Renal cortex interstitium (tissue), 11 donors: ENCODE measurements around the gene EIF5. TPM values are rescaled to one million over a fixed set of nuclear protein-coding genes. Genes with fewer than 3 reads are reported as not detected.
"Not testable (repeated sequence)": the region's sequence is repeated elsewhere in the genome, so short reads cannot be mapped to it uniquely, and the experiment has no call there.

Source experiments
- DNase-seq, 11 donors: peaks; one replicate each; pipeline ENCODE4 v3.0.0-alpha.2; 2013; ENCODE audit warnings: low read depth in 9 of 11, low spot score in 4 of 11; ENCODE audit errors: extremely low read depth in 1 of 11
- polyA plus RNA-seq, 3 donors: library from polyadenylated mRNA; unstranded; fragments of 120-200 nt; gene quantifications; one replicate each; pipeline ENCODE4 v1.2.1, GENCODE V29; 2013; ENCODE audit not compliant: insufficient read length in 3 of 3

The EIF5 gene
- polyA plus RNA-seq, 3 donors = 224 to 256 (median 247) TPM

DNA sequence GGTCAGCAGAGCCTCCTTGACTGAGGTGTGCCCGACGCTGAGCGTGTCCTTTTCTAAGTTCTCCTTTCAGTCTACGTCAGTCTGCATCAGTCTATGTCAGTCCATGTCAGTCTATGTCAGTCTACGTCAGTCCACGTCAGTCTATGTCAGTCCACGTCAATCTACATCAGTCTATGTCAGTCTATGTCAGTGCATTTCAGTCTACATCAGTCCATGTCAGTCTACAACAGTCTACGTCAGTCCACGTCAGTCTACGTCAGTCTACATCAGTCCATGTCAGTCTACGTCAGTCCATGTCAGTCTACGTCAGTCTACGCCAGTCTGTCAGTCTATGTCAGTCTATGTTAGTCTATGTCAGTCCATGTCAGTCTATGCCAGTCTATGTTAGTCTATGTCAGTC, 15.9 kb downstream of the EIF5 start:
- DNase-seq = no peak

- DNase-seq = no peak
Measured at GRCh38 chr14:103353362-103353761, 19.3 kb downstream of the EIF5 start.

- DNase-seq = no peak
Measured at GRCh38 chr14:103354141-103354540, 20.1 kb downstream of the EIF5 start.

DNA sequence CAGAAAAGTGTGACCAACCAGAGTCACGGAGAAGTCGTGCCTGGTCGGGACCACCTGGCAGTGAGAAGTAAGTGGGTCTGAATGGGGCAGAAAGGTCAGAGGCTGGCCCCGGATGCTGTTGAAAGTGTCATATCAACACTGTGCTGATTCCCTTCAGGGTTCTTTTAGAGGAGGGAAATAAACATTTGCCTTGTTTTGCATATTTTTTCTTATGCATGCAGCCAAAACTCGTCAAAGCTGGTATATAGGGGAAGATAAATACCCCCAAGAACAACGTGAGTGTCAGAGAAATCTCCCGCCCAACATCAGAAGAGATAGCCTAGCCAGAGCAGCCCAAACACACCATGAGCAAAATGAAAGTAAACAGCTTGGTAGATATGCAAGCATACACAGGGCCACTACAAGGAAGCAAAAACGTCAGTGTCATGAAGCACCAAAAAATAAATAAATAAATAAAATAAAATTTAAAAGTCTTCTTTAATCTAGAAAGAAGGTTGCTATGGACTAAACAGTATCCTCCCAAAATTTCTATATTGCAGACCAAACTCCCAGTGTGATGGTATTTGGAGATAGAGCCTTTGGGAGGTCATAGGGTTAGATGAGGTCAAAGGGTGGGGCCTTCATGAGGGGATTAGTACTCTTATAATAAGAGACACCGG, 22.1 kb downstream of the EIF5 start:
- no peak for DNase-seq

DNA sequence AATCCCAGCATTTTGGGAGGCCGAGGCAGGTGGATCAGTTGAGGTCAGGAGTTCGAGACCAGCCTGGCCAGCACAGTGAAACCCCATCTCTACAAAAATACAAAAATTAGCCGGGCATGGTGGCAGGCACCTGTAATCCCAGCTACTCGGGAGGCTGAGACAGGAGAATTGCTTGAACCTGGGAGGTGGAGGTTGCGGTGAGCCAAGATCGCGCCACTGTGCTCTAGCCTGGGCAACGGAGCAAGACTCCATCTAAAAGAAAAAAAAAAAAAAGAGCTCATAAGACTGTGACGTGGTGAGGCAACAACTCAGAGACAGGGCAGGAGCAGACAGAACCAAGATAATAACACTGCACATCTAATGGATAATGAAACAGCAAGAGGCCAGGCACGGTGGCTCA, 23.5 kb downstream of the EIF5 start:
- not testable (repeated sequence) for DNase-seq

GRCh38 chr14:103360548-103360947, 26.5 kb downstream of the EIF5 start:
- DNase-seq = no peak

DNA sequence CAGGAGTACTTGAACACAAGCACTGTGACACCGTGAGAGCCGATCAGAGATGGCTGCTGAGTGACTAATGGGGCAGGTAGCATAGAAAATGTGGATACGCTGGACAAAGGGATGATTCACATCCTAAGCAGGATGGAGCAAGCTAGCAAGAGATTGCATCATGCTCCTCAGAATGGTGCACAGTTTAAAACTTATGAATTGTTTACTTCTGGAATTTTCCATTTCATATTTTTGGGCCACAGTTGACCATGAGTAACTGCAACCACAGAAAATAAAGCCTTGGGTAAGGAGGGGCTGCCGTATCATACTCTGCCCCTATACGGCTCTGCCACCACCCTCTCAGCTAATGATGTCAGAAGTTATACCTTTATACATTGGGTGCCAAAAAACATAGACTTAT, 27.8 kb downstream of the EIF5 start:
- DNase-seq = no peak

GRCh38 chr14:103362780-103363179, 28.7 kb downstream of the EIF5 start:
- no peak for DNase-seq

GRCh38 chr14:103366741-103367140, 32.7 kb downstream of the EIF5 start:
- no peak for DNase-seq

GRCh38 chr14:103367995-103368394, 34.0 kb downstream of the EIF5 start:
- no peak for DNase-seq

- no peak for DNase-seq
Measured at GRCh38 chr14:103370087-103370486, 36.0 kb downstream of the EIF5 start.

- DNase-seq = no peak
Measured at GRCh38 chr14:103372017-103372416, 38.0 kb downstream of the EIF5 start.

GRCh38 chr14:103372552-103373304, 38.7 kb downstream of the EIF5 start:
- DNase-seq = no peak

GRCh38 chr14:103374121-103374520, 40.1 kb downstream of the EIF5 start:
- DNase-seq = no peak

DNA sequence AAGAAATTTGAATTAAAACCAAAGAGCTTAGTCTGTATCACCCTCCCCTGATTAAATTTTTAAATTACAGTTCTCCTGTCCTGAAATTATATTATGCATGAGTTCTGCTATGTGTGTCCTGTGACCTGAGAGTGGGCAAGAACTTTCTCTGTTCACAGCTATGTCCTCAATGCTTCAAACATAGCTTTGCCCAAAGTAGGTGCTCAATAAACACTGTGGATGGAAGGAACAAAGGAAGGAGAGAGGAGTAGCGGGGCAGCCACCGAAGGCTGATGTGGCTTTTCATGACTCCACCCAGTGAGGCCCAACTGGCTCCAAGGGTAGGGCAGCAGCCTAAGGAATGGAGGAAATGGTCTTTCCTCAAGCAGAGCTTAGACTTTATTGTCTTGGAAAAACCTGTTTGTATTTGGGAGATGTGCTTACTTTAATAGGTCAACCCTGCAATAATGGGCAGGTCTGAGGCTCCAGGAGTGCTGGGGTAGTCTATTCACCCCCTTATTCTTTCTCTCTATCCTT, 43.5 kb downstream of the EIF5 start:
- no peak for DNase-seq

DNA sequence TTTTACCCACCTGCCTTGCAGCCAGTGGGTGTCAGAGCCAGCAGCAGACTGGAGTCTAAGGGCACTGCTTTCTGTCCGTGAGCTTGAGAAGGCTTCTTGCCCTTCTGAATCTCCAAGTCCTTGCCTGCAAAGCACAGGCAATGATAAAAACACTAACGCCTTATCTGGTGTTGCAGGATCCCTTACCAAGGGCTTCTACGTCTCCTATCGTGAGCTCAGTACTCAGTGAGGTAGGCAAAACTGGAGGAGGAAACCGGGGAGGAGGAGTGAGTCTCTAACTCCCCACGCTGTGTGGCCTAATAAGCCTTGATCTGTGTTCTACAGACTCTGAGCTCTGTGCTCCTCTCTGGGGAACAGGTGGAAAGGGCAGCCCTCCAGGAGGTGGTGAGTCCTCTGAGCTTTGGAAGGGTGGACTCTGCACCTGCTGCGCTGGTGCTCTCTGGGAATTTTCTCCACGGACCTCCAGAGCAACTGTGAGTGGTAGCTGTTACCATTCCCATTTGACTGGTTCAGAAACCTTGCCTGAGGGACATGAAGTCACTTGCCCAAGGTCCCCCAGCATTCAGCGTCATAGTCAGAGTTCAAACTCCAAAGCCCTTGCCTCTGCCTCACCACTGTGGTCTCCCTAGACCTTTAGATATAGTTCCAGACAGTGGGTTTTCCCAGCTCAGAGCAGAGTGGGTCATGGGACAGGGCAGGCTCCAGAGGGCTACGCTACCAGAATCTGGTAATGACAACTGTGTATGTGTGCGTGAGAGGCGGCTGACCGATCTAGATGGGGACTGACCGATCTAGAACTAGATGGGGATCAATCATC, 44.2 kb downstream of the EIF5 start:
- DNase-seq = no peak

- DNase-seq = no peak
Measured at GRCh38 chr14:103380719-103381377, 46.8 kb downstream of the EIF5 start.

DNA sequence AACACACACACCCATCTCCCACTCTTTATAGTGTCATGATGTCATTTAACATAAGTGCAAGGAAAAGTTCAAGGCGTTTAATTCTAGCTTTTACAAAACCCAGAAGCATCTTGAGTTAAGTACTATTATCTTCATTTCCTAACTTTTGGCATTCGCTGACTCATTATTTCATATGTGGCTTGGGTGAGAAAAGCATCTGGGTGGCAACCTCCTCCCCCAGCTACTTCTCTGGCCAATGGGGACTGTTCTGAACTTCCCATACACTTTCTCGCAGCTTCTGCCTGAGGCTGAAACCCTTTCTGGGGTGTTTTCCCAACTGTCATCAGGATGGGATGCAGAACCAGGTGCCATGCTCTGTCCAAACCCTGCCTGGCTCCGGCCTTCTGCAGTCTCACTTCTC, 48.3 kb downstream of the EIF5 start:
- DNase-seq = no peak

GRCh38 chr14:103384450-103385151, 50.6 kb downstream of the EIF5 start:
- DNase-seq = no peak
